DOHH2 (cell line): ENCODE measurements around the gene MALAT1.

Experiments used
- EZH2phosphoT487 ChIP-seq: fragments of 200-600 bp; sonication (generic); IDR thresholded peaks from 2 replicates; pipeline ENCODE4 v1.6.1; 2017; ENCODE audit warnings: borderline replicate concordance, mild to moderate bottlenecking, antibody characterized with exemption, low read length, moderate library complexity, mixed read lengths
- TF ChIP-seq, protein P1 (sequence below): fragments of 200-600 bp; sonication (generic); IDR thresholded peaks from one replicate; pipeline ENCODE4 v1.5.1; 2014; ENCODE audit warnings: antibody characterized with exemption, mild to moderate bottlenecking, low read depth, low read length; ENCODE audit not compliant: poor library complexity, severe bottlenecking

DNA sequence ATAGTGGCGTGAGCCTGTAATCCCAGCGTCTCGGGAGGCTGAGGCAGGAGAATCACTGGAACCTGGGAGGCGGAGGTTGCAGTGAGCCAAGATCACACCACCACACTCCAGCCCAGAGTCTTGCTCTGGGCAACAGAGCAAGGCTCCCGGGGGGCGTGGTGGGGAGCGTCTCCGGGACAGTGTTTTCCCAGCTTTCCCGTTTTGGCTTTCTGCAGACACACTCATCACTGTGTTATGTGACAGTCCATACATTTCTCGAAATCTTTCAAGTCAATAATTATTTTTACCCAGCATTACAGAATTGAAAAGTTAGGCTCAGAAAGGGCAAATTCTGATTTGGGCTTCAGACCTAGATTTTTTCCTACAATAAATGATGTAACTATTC lies 44.5 kb upstream of the MALAT1 start:
- TF ChIP-seq, protein P1, sequence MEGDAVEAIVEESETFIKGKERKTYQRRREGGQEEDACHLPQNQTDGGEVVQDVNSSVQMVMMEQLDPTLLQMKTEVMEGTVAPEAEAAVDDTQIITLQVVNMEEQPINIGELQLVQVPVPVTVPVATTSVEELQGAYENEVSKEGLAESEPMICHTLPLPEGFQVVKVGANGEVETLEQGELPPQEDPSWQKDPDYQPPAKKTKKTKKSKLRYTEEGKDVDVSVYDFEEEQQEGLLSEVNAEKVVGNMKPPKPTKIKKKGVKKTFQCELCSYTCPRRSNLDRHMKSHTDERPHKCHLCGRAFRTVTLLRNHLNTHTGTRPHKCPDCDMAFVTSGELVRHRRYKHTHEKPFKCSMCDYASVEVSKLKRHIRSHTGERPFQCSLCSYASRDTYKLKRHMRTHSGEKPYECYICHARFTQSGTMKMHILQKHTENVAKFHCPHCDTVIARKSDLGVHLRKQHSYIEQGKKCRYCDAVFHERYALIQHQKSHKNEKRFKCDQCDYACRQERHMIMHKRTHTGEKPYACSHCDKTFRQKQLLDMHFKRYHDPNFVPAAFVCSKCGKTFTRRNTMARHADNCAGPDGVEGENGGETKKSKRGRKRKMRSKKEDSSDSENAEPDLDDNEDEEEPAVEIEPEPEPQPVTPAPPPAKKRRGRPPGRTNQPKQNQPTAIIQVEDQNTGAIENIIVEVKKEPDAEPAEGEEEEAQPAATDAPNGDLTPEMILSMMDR: no peak
- no peak for TF ChIP-seq EZH2phosphoT487
